SU-DHL-6 (cell line): ENCODE results near the gene NCKAP5.

Experiments
- EZH2phosphoT487 ChIP-seq: fragments of 200-600 bp; sonication (generic), shearing (Covaris generic); conservative IDR thresholded peaks from 2 replicates; pipeline ENCODE4 v1.6.1; 2018; ENCODE audit warnings: mild to moderate bottlenecking, antibody characterized with exemption, low read length, moderate library complexity, mixed read lengths
- TF ChIP-seq, protein P1 (sequence below): fragments of 200-600 bp; sonication (generic); IDR thresholded peaks from one replicate; pipeline ENCODE4 v1.5.1; 2017; ENCODE audit warnings: antibody characterized with exemption, mild to moderate bottlenecking, low read length, moderate library complexity; ENCODE audit not compliant: insufficient read depth, poor library complexity, severe bottlenecking

DNA sequence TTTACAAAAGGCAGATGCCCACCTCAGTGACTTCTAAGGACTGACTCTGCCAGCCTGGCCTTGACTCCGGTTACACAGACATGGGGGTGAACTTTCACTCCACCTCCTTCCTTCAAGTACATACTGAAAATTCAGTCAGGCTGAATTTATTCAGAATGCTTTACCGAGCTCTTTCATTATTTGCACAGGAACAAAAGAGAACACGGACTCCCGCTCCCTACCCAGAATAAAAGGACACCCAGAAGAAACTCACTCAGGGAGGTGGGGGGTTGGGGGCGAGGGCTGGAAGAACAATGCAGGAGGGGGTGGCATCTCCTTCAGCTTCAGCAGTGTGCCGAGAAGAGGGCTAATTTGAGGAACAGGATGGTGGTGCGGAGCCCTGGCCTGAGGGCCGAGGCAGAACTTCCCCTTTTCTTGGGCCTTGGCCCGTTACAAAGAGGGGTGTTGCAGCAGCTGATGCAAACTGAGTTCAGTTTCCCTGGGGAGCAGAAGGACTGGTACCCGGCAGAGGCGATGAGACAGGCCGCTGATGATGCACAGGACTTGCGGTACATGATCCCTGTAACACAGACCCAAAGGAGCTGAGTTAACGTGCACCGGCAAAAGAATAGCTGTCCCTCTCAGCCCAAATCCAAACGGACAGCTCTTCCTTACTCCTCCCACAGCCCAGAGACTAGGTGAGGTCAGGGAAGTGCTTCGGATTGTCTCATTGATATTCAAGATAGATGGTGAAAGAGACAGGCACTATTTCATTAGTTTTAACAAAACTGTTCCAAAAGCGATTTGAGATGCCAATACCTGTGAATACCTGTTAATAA is 922.3 kb downstream of the NCKAP5 start:
- TF ChIP-seq, protein P1, sequence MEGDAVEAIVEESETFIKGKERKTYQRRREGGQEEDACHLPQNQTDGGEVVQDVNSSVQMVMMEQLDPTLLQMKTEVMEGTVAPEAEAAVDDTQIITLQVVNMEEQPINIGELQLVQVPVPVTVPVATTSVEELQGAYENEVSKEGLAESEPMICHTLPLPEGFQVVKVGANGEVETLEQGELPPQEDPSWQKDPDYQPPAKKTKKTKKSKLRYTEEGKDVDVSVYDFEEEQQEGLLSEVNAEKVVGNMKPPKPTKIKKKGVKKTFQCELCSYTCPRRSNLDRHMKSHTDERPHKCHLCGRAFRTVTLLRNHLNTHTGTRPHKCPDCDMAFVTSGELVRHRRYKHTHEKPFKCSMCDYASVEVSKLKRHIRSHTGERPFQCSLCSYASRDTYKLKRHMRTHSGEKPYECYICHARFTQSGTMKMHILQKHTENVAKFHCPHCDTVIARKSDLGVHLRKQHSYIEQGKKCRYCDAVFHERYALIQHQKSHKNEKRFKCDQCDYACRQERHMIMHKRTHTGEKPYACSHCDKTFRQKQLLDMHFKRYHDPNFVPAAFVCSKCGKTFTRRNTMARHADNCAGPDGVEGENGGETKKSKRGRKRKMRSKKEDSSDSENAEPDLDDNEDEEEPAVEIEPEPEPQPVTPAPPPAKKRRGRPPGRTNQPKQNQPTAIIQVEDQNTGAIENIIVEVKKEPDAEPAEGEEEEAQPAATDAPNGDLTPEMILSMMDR = no peak
- no peak for TF ChIP-seq EZH2phosphoT487
